Body of pancreas (tissue), 4 donors: ENCODE measurements around the gene RHOC. TPM values are rescaled to one million over a fixed set of nuclear protein-coding genes. Genes with fewer than 3 reads are reported as not detected.

Experiments used
- ATAC-seq: fragments of 150-250 bp; one replicate; pipeline ENCODE4 v1.9.1; 2016
- DNase-seq, 4 donors: peaks; one replicate each; pipeline ENCODE4 v3.0.0-alpha.2; 2019
- H3K27ac ChIP-seq, 4 donors: fragments of 200-600 bp; sonication (generic); 1 replicate in 3 of 4; 2 replicates in 1 of 4; pipeline versions ENCODE4 v1.5.1 to v1.6.1; 2016 to 2019; ENCODE audit warnings: mild to moderate bottlenecking in 1 of 4, mixed read lengths in 1 of 4, moderate library complexity in 1 of 4
- H3K27me3 ChIP-seq, 2 donors: fragments of 200-600 bp; sonication (generic); one replicate each; pipeline ENCODE4 v1.6.0; 2016; ENCODE audit warnings: mild to moderate bottlenecking in 1 of 2
- H3K36me3 ChIP-seq, 2 donors: fragments of 200-600 bp; sonication (generic); replicated peaks in 1 of 2; 2 replicates each; pipeline ENCODE4 v1.5.1; 2016; ENCODE audit warnings: low read depth in 2 of 2; ENCODE audit not compliant: insufficient read depth in 1 of 2
- H3K4me1 ChIP-seq: fragments of 200-600 bp; sonication (generic); one replicate; pipeline ENCODE4 v1.6.0; 2016
- H3K4me3 ChIP-seq, 2 donors: fragments of 200-600 bp; sonication (generic); 1 replicate in 1 of 2; 2 replicates in 1 of 2; pipeline ENCODE4 v1.5.1; 2016 to 2019
- H3K9me3 ChIP-seq, 3 donors: fragments of 200-600 bp; sonication (generic); 1 replicate in 2 of 3; 2 replicates in 1 of 3; pipeline ENCODE4 v1.5.1; 2016
- CTCF ChIP-seq, 7 experiments: fragments of 450-650 bp in 4 of 7; fragments of 200-600 bp in 3 of 7; sonication (generic) in 3 of 7; IDR thresholded peaks; one replicate each; pipeline ENCODE4 v1.5.1; 2016 to 2019; ENCODE audit warnings: antibody characterized with exemption in 7 of 7
- POLR2A ChIP-seq, 3 donors: fragments of 450-650 bp; IDR thresholded peaks; one replicate each; pipeline ENCODE4 v1.6.1; 2016; ENCODE audit warnings: antibody characterized with exemption in 3 of 3, mild to moderate bottlenecking in 2 of 3
- WGBS, 2 donors: methylation state at CpG; one replicate each; pipeline ENCODE4 v1.1.5; 2017; 5-methylcytosine and 5-hydroxymethylcytosine counted together
- intact Hi-C: fragments of 100-400 bp; cut with DNase I; formaldehyde crosslinking; loops from one replicate; pipeline ENCODE4 v1.15.1; 2023
- total RNA-seq, 2 donors: library from RNA; depleted of rRNA; stranded (reverse); fragments of >200 nt; gene quantifications; one replicate each; pipeline ENCODE4 v1.1.0, GENCODE V29; 2016

RHOC gene
- total RNA-seq, 2 donors from 2014 or later: 75.5 to 136 TPM

GRCh38 chr1:112720800-112721199 is 13.9 kb upstream of the RHOC start:
- no peaks in the 10 kb centered on the region for H3K27me3 ChIP-seq
- no peak for ATAC-seq
- H3K4me3 ChIP-seq: no peak overlapping the region
- H3K9me3 ChIP-seq: no peaks in the 10 kb centered on the region
- H3K36me3 ChIP-seq: no peaks in the 10 kb centered on the region
- WGBS, 2 donors: 38 to 40% methylated on average over 3 of the region's 3 CpGs
- TF ChIP-seq POLR2A (IDR thresholded peaks at IDR 0.05): no peak
- no peak for TF ChIP-seq CTCF (IDR thresholded peaks at IDR 0.05)
- peaks cover 18% of the 10 kb centered on the region for H3K4me1 ChIP-seq
- no peak for DNase-seq
- no peak overlapping the region for H3K27ac ChIP-seq
- intact Hi-C loops: loop anchor here (5.0 to 10.0 kb wide), 2 partner anchors 82 to 344 kb away; no protein-coding TSS in a partner anchor

- no peak for TF ChIP-seq CTCF (IDR thresholded peaks at IDR 0.05)
- TF ChIP-seq POLR2A (IDR thresholded peaks at IDR 0.05): no peak
- no peak for ATAC-seq
- DNase-seq: no peak
- Histone ChIP-seq H3K9me3 (no peaks in the 10 kb centered on the region), H3K36me3 (no peaks in the 10 kb centered on the region), H3K27ac (no peak overlapping the region), H3K4me1 (peaks cover 24% of the 10 kb centered on the region), H3K27me3 (no peaks in the 10 kb centered on the region), H3K4me3 (no peak overlapping the region)
- WGBS, 2 donors: 82 to 95% methylated on average over 2 of the region's 2 CpGs
- intact Hi-C loops: loop anchor here (5.0 to 10.0 kb wide), 3 partner anchors 83 to 345 kb away; no protein-coding TSS in a partner anchor
Observed at GRCh38 chr1:112719706-112720105, 12.8 kb upstream of the RHOC start.

GRCh38 chr1:112718691-112719418 is 11.9 kb upstream of the RHOC start:
- Histone ChIP-seq H3K27me3 (no peaks in the 10 kb centered on the region), H3K4me3 (no peak overlapping the region), H3K9me3 (no peaks in the 10 kb centered on the region), H3K36me3 (no peaks in the 10 kb centered on the region), H3K27ac (no peak overlapping the region), H3K4me1 (peaks cover 32% of the 10 kb centered on the region)
- TF ChIP-seq POLR2A (IDR thresholded peaks at IDR 0.05) (no peak), CTCF (IDR thresholded peaks at IDR 0.05) (peak; percentile 65 to 94 (median 85))
- no peak for ATAC-seq
- 17 to 43% methylated on average over 17 to 44 of the region's 44 CpGs for WGBS, 2 donors
- intact Hi-C loops: loop anchor here (10.0 kb wide), 1 partner anchor 326 kb away; no protein-coding TSS in a partner anchor
- peak; percentile 74 to 83 (median 82) for DNase-seq

- Histone ChIP-seq H3K36me3 (no peaks in the 10 kb centered on the region), H3K4me3 (no peak overlapping the region), H3K27ac (no peak overlapping the region), H3K9me3 (no peaks in the 10 kb centered on the region), H3K4me1 (peaks cover 37% of the 10 kb centered on the region), H3K27me3 (no peaks in the 10 kb centered on the region)
- intact Hi-C loops: loop anchor here (10.0 kb wide), 1 partner anchor 327 kb away; no protein-coding TSS in a partner anchor
- no peak for DNase-seq
- no peak for ATAC-seq
- TF ChIP-seq CTCF (IDR thresholded peaks at IDR 0.05) (no peak), POLR2A (IDR thresholded peaks at IDR 0.05) (no peak)
- 69 to 87% methylated on average over 2 of the region's 2 CpGs for WGBS, 2 donors
Observed at GRCh38 chr1:112717263-112717873, 10.4 kb upstream of the RHOC start.
